Esophagus muscularis mucosa (tissue), 4 donors: Measurements from ENCODE around the gene SLC9C2.

ENCODE experiments used
- CTCF ChIP-seq, 3 experiments: fragments of 200-600 bp in 2 of 3; fragments of 450-650 bp in 1 of 3; sonication (generic) in 2 of 3; IDR thresholded peaks; one replicate each; pipeline ENCODE4 v1.5.1; 2017 to 2019; ENCODE audit warnings: antibody characterized with exemption in 3 of 3, mild to moderate bottlenecking in 2 of 3, moderate library complexity in 1 of 3
- EP300 ChIP-seq: sonication (generic); formaldehyde crosslinking; IDR thresholded peaks from one replicate; pipeline ENCODE4 v1.6.1; 2017; ENCODE audit warnings: antibody characterized with exemption
- POLR2A ChIP-seq: fragments of 450-650 bp; IDR thresholded peaks from one replicate; pipeline ENCODE4 v1.6.1; 2017; ENCODE audit warnings: antibody characterized with exemption, moderate library complexity, mild to moderate bottlenecking, low read depth

- TF ChIP-seq POLR2A (peak; percentile 18), EP300 (no peak), CTCF (IDR thresholded peaks at IDR 0.05) (no peak)
These were observed 126.1 kb downstream of the SLC9C2 start for GRCh38 chr1:173476665-173477285.
